NCI-H1417 (cell line): ENCODE data around the gene DDX60.
A peak's percentile ranks its signal among the peaks of the same experiment; 100 is the strongest.

Experiments
- DNase-seq, 3 experiments: peaks; one replicate each; lab custom pipeline; 2025; lab: John Stamatoyannopoulos, UW

The DDX60 gene

DNA sequence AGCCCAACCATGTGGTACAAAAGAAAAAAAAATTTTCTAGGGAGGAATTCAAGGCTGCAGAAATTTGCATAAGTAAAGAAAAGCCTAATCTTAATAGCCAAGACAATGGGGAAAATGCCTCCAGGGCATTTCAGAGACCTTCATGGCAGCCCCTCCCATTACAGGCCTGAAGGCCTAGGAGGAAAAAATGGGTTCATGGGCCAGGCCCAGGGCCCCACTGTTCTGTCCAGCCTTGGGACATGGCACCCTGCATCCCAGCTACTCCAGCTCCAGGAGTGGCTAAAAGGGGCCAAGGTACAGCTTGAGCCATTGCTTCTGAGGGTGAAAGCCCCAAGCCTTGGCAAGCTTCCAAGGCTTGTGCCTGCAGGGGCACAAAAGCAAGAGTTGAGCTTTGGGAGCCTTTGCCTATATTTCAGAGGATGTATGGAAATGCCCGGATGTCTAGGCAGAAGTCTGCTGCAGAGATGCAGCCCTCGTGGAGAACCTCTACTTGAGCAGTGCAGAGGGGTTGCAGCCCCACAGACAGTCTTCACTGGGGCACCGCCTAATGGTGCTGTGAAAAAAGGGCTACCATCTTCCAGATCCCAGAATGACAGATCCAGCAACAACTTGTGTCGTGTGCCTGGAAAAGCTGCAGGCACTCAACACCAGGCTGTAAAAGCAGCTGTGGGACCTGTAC, 115.2 kb downstream of the DDX60 start:
- no peak for DNase-seq

DNA sequence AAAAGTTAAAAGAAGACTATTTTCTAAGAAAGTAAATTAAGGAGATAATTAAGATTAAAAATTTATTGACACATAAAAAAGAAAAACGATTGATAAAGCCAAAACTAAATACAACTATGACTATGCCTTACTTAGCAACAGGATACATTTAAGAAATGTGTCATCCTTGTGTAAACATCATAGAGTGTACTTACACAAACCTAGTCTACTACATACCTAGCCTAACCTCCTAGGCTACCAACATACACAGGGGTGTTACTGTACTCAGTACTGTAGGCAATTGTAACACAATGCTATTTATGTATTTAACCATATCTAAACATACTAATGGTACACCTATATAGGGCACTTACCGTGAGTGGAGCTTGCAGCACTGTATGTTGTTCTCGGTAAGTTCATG, 117.9 kb downstream of the DDX60 start:
- DNase-seq: no peak

DNA sequence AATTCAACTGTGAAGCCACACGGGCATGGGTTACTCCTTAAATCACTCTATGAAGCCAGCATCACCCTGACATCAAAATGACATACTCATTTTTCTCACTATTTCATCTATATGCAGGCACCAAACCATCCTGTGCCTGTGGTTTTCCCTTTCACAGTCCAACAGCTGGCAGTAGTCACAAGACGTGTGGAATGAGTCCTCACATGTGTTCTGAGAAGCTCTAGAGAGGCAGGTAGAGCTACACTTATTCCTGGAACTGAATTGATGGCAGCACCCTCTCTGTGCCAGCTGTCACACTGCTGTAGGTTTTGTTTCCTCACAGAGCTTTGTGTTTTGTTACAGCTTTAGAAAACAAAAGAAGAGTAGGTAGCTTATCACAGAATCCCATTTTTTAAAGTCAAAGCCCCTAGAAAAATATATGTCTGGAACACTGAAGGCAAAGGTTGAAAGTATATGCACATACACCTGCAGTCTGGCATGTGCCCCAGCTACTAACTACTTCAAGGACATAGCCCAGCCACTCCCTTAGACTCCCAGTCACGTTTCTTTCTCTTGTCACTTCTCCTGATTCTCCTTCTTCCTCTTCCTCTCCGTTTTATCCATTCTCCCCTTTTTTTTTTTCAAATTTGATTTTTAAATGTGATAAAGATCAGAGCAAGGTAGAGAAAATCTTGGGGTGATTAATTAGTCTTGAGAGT, 119.1 kb downstream of the DDX60 start:
- no peak for DNase-seq

DNA sequence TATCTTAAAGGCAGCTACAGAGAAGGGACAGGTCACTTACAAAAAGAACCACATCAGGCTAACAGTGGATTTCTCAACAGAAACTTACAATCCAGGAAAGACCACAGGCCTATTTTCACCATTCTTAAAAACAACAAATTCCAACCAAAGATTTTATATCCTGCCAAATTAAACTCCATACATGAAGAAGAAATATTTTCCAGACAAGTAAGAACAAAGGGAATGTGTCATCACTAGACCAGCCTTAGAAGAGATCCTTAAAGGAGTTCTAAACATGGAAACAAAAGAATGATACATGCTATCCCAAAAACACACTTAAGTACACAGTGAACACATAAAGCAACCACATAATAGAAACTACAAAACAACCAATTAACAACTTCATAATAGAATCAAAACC, 120.6 kb downstream of the DDX60 start:
- no peak for DNase-seq

DNA sequence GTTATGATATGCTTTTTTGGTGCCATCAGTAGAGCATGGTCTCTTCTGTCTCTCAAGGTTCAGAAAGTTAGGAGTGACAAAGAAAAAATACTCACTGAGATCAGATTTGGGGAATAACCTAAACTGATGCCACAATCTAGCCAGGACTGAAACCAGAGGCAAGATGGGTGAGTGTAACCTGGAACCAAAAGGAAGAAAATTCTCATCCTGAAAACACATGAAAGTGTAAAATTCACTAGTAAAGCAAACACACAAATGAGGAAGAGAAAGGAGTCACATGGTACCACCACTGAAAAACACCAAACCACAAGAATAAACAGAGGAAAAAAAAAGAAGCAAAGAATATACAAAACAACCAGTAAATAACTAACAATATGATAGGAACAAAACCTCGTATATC, 129.8 kb downstream of the DDX60 start:
- no peak for DNase-seq

DNA sequence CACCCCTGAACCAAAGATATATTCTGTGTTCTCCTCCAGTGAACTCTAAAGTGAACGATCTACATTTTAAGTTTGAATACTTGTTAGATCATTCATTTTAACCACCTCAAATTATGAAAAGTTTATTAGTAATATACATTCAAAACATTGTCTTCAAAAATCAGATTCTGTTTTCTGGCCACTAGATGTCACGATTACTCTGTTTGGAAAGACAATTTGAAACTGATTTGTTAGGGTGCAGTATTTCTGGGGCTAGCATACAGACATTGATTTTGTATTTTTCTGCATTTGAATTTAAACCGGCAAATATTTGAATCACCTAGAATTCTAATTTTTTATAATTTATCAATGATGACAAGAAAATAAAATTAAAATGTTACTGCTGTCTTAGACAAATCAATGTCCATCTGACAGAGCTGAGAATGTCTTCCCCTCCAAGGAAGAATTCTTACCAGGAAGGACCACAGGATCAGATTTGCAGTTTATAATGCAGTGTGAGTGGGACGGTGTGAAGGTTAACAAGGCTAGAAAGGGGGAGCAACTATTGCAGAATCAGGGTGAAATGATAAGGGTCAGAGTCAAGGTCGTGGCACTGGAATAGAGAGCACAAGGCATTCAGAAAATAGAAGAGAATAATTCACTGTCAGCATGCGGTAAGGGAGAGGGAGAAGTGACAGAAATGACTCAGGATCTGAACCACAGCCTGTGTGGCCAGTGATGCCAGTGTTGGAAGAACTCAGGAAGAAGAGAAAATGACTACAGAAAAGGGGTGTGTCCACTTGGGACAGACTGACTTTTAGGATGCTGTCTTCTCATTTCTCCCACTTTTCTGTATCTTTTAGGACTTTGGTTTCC, 134.6 kb downstream of the DDX60 start:
- peak in 2 of 3 experiments; percentile 12 to 73 for DNase-seq

DNA sequence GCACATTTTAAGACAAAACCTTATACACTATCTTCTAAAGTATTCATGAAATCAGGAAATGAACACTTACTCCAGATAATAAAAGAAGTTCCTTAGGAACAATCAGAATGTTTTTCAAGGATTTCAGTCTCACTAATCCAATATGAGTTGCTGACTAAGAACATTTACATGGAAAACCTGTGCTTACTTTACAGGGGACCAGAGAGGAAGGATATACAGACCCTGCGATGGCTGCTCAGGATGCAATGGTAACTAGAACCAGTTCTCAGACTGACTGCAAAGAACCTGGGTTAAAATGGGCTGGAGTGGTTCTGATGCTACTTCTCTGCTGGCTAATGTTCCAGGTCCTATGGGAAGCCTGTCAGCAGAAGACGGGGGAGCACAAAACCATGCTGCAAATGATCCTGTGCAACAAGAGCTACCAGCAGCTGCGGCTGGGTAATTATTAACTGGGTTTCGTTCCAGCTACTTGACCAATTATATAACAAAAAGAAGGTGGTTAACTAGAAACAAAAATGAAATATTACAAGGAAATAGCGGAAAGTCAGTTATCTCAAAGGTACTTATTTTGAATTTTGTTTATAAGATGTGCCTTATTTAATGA, 140.9 kb downstream of the DDX60 start:
- DNase-seq: peak in 1 of 3 experiments; percentile 28

DNA sequence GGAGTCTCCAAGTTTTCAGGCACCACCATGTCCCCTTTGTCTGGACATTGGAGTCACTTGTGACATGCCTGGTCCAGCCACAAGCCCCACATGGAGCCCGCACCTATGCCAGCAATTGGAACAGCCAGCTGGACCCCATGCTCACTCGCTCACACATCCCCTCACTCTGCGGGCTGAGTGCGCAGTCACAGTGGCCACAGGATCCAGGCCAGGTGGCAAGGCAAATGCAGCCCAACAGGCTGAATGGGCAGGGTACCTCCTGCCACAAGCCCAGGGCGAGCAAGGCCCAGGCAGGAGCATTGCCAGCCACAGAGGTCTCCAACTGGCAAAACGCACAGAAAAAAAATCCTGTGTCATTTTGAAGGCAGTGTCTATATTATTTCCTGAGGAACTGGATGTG, 144.2 kb downstream of the DDX60 start:
- DNase-seq: no peak

DNA sequence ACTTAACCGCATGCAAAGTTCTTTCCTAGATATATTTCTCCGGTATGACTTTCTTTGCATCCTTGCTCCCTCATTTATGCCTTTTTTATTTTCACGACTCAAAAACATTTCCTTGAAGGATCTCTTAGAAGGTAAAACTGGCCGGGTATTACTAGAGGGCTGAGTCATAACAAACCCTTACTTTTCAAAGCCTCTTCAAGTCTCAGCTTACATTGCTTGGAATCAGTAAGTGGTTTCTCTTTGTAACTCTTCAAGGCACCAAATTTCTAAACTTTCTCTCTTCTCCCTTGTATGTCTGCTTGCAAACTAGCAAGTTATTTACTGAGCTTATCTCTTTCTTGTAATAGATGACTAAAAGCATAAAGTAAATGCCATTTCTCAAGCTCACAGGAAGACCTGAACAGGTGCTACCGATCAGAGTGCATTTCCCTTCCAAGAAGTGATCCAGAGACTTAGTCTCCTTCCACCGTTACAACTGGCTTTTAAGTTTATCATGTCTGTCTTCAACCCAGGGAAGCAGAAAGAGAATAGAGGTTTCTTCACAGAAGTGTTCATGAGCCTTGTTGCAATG, 150.8 kb downstream of the DDX60 start:
- DNase-seq: no peak
